Activated T-helper 9 cell treated with anti-CD3 and anti-CD28 coated beads, Interleukin-2, amount 50 U/mL, for 16 hours (primary cell): ENCODE data around the gene AKT2.

Experiments
- DNase-seq: peaks from one replicate; pipeline ENCODE4 v3.0.0-alpha.2; 2020; ENCODE audit warnings: low read depth

AKT2 gene

DNA sequence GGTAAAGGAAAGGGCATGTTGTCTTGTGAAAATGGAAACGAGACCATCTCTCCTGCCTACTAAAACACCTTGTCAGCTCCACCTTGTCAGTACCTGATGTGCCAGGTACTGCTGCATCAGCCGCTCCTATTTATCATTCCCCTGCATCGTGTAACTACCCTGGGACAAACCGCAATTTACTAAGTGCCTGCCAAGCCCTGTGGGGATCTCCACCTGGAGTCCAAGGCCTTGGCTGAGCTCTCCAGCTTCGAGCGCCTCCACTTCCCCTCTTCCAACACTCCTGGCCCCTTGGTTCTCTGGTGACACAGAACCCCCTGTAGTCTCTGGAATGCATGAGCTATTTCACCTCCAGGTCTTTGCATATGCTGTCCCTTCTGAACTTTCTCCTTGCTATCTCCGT, 32.8 kb downstream of the AKT2 start:
- no peak for DNase-seq

DNA sequence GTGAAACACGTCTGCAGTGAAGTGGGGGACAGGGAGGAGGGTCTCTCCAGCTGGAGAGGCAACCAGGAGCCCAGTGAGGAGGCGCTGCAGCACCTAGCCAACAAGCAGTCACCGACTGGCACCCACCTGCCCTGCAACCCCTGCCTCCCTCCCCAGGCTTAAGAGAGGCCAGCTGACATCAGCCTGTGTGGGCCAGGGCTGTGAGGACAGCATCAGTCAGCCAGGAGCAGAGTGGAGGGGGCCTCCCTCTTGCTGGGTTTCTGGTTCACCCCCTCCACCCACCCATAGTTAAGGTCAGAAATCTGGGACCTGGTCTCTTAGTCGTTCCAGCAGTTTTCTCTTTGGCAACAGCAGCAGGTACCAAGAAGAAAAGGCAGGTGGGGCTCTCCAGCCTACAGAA, 33.2 kb downstream of the AKT2 start:
- DNase-seq, result no peak

DNA sequence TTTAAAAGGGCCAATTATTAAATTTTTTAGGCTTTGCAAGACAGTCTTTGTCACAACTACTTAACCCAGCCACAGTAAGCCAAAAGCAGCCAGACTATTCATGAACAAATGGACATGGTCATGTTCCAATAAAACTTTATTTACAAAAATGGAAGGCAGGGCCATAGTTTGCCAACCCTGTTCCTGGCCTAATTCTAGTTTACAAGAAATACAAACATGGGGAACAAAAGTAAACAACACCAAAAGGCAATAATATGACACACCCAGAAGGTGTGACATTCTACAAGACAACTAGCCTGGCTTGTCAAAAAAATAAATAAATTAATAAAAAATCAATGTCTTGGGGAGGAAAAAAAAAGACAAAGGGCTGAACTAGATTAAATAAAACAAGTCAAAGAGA, 33.9 kb downstream of the AKT2 start:
- no peak for DNase-seq

GRCh38 chr19:40249781-40250180, 35.4 kb downstream of the AKT2 start:
- DNase-seq, result no peak

DNA sequence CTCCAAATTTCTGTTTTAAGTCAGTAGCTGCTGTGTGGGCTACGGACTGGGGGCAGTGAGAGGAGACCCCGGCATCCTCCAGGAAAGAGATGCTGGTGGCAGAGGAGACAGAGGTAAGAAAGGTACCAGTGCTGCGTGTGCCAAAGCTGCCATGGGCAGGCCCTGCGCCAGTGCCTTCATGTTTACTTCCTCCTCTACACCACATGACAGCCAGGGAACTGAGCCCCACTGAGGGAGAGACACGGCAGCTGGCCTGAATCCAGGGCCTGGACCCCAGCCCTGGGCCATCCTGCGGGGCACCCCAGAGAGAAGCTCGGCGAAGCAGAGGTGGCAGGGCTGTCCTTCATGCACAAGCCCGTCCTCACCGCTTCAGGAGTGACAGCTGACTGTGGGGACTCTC, 35.9 kb downstream of the AKT2 start:
- DNase-seq, result no peak

GRCh38 chr19:40247735-40248262, 37.3 kb downstream of the AKT2 start:
- no peak for DNase-seq

GRCh38 chr19:40247178-40247577, 38.0 kb downstream of the AKT2 start:
- DNase-seq, result no peak

- no peak for DNase-seq
These were observed 38.7 kb downstream of the AKT2 start for GRCh38 chr19:40246292-40247073.

DNA sequence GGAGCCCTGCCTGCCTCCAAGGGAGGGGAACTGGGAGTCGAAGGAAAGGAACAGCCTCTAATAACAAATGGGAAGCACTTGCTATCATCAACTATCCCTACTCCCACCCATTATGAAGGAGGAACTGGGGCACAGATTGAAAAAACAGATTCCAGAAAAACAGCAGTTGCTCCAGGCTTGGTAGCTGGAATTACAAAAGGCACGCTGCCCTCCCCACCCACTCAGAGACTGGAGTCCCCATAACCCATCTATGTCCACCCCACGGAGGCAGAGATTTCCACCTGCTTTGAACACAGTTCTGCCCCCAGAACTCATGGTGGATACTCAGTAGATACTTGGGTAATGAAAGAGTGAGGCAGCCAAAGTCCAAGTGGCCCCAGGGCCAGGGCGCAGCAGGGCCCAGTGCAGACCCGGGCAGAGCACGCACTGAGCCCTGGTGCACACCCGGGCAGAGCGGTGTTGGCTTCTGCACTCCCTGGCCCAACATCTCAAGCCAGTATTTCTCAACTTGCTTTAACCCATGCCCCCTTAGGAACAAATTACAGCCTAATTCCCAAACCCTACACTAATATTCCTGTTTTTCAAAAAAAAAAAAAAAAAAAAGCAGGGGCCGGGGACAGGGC, 39.5 kb downstream of the AKT2 start:
- no peak for DNase-seq

GRCh38 chr19:40244579-40245317, 40.4 kb downstream of the AKT2 start:
- DNase-seq, result no peak

DNA sequence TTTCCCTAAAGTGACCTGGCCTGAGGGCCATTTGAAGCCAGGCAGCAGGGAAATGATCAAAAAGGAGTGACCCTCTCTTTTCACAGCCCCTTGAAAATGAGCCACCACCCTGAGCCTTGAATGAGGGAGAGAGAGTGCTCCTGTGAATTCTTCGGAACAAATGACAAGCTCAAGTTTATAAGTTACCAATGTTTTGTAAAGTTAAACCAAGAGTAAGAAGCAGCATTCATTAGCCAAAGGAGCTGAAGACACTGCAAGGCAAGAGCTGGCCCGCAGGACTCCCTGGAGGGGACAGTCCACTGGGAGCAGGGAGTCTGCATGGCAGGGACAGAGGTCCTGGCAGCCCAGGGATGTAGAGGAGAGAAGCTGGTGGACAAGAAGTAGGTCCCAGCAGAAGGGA, 42.0 kb downstream of the AKT2 start:
- no peak for DNase-seq

DNA sequence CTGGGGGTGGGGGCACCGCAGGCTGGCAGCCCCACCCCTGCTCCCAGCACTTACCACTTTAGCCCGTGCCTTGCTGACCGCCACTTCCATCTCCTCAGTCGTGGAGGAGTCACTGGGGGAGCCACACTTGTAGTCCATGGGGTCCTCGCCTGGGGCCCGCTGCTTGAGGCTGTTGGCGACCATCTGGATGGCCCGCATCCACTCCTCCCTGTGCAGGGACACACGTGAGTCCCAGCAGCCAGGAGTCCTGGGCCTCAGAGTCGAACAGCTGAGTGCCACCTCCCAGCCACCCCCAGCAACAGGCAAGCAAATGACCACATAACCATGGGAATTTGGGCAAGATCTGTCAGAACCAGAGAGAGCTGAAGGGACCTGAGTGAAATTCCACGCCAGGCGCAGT, 42.7 kb downstream of the AKT2 start:
- no peak for DNase-seq

DNA sequence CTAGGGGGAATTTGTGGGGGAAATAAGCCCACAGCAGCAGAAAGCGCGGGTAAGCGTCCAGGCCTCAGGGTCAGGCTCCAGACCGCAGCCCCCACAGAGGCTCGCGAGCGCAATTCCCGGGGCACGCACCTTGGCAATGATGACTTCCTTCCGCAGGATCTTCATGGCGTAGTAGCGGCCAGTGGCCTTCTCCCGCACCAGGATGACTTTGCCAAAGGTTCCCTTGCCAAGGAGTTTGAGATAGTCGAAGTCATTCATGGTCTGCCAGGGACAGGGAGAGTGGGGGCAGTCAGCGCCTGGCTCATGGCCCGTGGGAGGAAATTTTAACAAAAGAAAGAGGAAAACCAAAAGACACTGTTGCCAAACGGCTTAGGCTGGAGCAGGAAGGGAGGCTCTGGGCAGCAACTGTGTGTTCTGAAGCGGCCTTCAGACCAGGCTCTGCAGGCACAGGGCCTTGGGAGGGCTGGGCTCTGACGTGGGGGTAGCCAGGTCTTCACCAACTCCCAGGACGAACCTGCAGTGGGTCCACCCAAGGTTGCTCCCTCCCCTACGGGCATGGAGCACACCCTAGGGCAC, 43.2 kb downstream of the AKT2 start:
- DNase-seq, result no peak

DNA sequence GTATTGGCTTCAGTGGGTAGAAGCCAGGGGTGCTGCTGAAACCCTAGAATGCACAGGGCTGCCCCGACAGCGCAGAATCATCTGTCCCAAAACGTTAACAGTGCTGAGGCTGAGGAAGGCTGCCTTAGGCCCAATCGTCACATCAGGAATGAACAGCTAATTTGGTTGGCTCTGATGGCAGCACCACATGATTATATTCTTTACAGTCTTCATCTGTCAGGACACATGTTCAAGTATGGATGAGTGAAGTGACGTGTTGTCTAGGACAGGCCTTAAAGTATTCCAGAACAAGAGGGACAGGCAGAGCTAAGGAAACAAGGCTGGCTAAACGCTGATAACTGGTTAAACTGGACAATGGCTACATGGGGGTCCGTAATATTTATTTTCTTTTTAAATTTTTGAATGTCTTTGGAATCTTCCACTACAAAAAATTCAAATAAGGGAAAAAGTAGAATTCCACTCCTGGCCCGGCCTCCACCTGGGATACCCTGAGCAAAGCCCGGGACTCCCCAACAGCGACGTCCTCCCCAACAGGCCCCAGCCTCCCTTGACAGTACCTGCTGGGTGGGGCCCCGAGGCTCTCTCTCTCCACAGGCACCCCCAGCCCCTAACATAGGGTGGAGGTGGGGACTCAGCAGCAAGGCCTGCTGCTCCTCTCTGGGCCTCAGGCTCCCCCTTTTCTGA, 43.9 kb downstream of the AKT2 start:
- DNase-seq, result no peak

- no peak for DNase-seq
These were observed 44.8 kb downstream of the AKT2 start for GRCh38 chr19:40240332-40240731.

- DNase-seq, result no peak
These were observed 45.5 kb downstream of the AKT2 start for GRCh38 chr19:40239415-40240226.

DNA sequence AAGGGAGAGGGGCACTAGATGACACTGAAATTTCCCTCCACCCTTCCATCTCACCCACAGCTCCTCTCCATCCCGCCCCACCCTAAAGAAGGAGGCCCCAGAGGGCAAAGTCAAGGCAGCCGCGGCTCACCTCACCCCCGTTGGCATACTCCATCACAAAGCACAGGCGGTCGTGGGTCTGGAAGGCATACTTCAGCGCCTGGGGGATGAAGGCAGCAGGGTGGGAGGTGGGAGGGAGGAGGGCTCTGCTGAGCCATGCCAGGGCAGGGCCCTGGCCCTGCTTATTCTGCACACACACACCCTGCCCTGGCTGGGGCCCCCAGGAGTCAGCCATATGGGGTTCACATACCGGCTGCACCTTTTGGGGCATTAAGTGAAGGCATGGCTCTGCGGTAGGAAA, 46.4 kb downstream of the AKT2 start:
- DNase-seq, result no peak

DNA sequence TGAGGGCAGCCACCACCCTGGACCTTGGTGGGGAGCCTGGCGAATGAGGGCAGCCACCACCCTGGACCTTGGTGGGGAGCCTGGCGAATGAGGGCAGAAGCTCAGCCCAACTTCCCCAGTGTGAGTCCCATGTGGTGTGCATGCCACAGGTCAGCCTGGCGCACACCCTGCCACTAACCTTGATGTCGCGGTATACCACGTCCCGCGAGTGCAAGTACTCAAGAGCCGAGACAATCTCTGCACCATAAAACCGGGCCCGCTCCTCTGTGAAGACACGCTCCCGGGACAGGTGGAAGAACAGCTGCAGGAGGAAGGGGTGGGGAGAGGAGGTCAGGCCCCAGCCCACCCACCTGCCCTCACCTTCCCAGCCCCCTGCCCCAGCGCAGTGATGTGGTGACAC, 47.4 kb downstream of the AKT2 start:
- no peak for DNase-seq

DNA sequence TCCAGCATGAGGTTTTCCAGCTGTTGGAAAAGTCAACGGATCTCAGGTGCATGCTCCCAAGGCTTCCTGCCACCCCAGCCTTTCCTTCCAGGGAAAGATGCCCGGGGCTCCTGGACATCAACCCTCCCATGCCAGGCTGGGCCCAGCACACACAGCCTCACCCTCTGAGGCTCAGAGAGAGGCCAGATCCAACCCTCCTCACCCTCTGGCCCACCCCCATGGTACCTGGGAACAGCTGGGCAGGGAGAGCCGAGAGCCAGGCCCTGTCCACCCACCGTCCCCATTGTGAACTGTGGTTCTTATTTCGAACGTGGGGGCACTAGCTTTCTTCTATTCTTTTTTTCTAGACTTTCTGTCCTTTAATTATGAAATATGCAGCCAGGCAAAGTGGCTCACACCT, 48.8 kb downstream of the AKT2 start:
- no peak for DNase-seq

GRCh38 chr19:40236026-40236355, 49.2 kb downstream of the AKT2 start:
- DNase-seq, result no peak
